K562 (cell line): ENCODE results near the gene ANKMY2. TPM values are rescaled to one million over a fixed set of nuclear protein-coding genes. Genes with fewer than 3 reads are reported as not detected.

Experiments used
- ATAC-seq: fragments of 200-7000 bp; cut with Tn5 transposase; 3 replicates; pipeline ENCODE4 v1.9.1; 2020; ENCODE audit warnings: moderate library complexity
- BruUV-seq: library from RNA; stranded (reverse); fragments of 400-500 nt; replicated peaks from 2 replicates; lab custom pipeline; 2021; lab: Mats Ljungman, UMichigan
- CTCF ChIA-PET: fragments of 300-600 bp; formaldehyde crosslinking; extraction: SDS; loops from one replicate; lab custom pipeline; 2021; ENCODE audit warnings: low intra/inter-chr PET ratio; lab: Yijun Ruan, JAX
- POLR2A ChIA-PET: fragments of 300-600, 350-650 bp; sonication (Branson Sonifier 250); formaldehyde crosslinking; extraction: SDS; loops from one replicate; lab custom pipeline; 2021; ENCODE audit warnings: antibody characterized with exemption, inconsistent platforms; lab: Yijun Ruan, JAX
- DNase-seq, 4 experiments: peaks; one replicate each; pipeline versions ENCODE4 v3.0.0 to v3.0.0-alpha.2; 2011 to 2018; ENCODE audit warnings: low spot score in 3 of 4, mixed read lengths in 3 of 4; ENCODE audit errors: extremely low read depth in 1 of 4
- FAIRE-seq: peaks from 2 replicates; lab custom pipeline; 2011; peaks lifted over from hg19 to GRCh38; lab: Jason Lieb, UNC
- H2AFZ ChIP-seq: 2 replicates; pipeline ENCODE4 v1.6.0; 2011; ENCODE audit warnings: low read depth, low read length, control low read depth, inconsistent platforms
- H3K27ac ChIP-seq: fragments of 200-600 bp; 3 replicates; pipeline ENCODE4 v1.8.0; 2011; ENCODE audit warnings: low read depth, mild to moderate bottlenecking, control low read depth, inconsistent platforms, low read length, moderate library complexity, mixed read lengths; ENCODE audit errors: extremely low read depth
- H3K27me3 ChIP-seq, 2 experiments: fragments of 300-600 bp in 1 of 2; 2 replicates in 1 of 2; 3 replicates in 1 of 2; pipeline versions ENCODE4 v1.6.0 to v1.8.0; 2011; ENCODE audit warnings: inconsistent platforms in 2 of 2, low read length in 2 of 2, mild to moderate bottlenecking in 1 of 2, mixed read lengths in 1 of 2, moderate library complexity in 1 of 2; ENCODE audit not compliant: control insufficient read depth in 2 of 2, insufficient read depth in 2 of 2
- H3K36me3 ChIP-seq: fragments of 300-600 bp; 3 replicates; pipeline ENCODE4 v1.8.0; 2011; ENCODE audit warnings: mild to moderate bottlenecking, low read length, inconsistent platforms; ENCODE audit not compliant: control insufficient read depth, insufficient read depth
- H3K4me1 ChIP-seq, 2 experiments: fragments of 200-600 bp in 1 of 2; replicated peaks in 1 of 2; 2 replicates in 1 of 2; 3 replicates in 1 of 2; pipeline versions ENCODE4 v1.5.1 to v1.8.0; 2011; ENCODE audit warnings: inconsistent platforms in 2 of 2, low read length in 2 of 2, mild to moderate bottlenecking in 1 of 2, mixed read lengths in 1 of 2, moderate library complexity in 1 of 2; ENCODE audit not compliant: control insufficient read depth in 2 of 2, insufficient read depth in 2 of 2
- H3K4me2 ChIP-seq: 2 replicates; pipeline ENCODE4 v1.6.1; 2011; ENCODE audit warnings: low read length, control low read depth, inconsistent platforms, mixed read lengths; ENCODE audit not compliant: insufficient read depth
- H3K4me3 ChIP-seq: fragments of 200-600 bp; sonication (generic), shearing (Covaris generic); 2 replicates; pipeline ENCODE4 v1.5.1; 2016; ENCODE audit warnings: control low read depth, inconsistent platforms
- H3K79me2 ChIP-seq: fragments of 200-600 bp; 3 replicates; pipeline ENCODE4 v1.8.0; 2011; ENCODE audit warnings: low read length, inconsistent platforms; ENCODE audit not compliant: control insufficient read depth, insufficient read depth
- H3K9ac ChIP-seq, 2 experiments: 2 replicates each; pipeline versions ENCODE4 v1.6.0 to v1.6.1; 2011; ENCODE audit warnings: low read depth in 2 of 2, low read length in 2 of 2, control low read depth in 1 of 2, inconsistent platforms in 1 of 2, mild to moderate bottlenecking in 1 of 2, mixed read lengths in 1 of 2; ENCODE audit not compliant: insufficient read depth in 1 of 2
- H3K9me1 ChIP-seq: one replicate; pipeline ENCODE4 v1.6.0; 2011; ENCODE audit warnings: inconsistent platforms, mild to moderate bottlenecking, low read length, moderate library complexity; ENCODE audit not compliant: control insufficient read depth, insufficient read depth
- H3K9me3 ChIP-seq: replicated peaks from 2 replicates; pipeline ENCODE4 v1.5.1; 2011; ENCODE audit warnings: low read depth, low read length, inconsistent platforms; ENCODE audit not compliant: control insufficient read depth, insufficient read depth
- H4K20me1 ChIP-seq: replicated peaks from 2 replicates; pipeline ENCODE4 v1.6.1; 2011; ENCODE audit warnings: low read length, inconsistent platforms, mixed read lengths; ENCODE audit not compliant: control insufficient read depth, insufficient read depth
- CEBPB ChIP-seq: fragments of 450-650 bp; IDR thresholded peaks from 2 replicates; pipeline ENCODE4 v1.6.1; 2016; ENCODE audit warnings: missing genetic modification characterization, missing compliant biosample characterization
- CEBPG ChIP-seq, 3 experiments: fragments of 200-800 bp in 1 of 3; sonication (Bioruptor generic) in 1 of 3; sonication (generic) in 1 of 3; formaldehyde crosslinking in 1 of 3; IDR thresholded peaks in 2 of 3; conservative IDR thresholded peaks in 1 of 3; 2 replicates each; pipeline versions ENCODE4 v1.6.1 to v1.8.0; 2016 to 2022; ENCODE audit warnings: missing compliant biosample characterization in 2 of 3, missing genetic modification characterization in 2 of 3, mild to moderate bottlenecking in 1 of 3, missing genetic modification reagents in 1 of 3
- FOSL1 ChIP-seq: fragments of 200-800 bp; sonication (Bioruptor generic); conservative IDR thresholded peaks from 2 replicates; pipeline ENCODE4 v1.6.1; 2016; ENCODE audit warnings: missing genetic modification characterization, missing compliant biosample characterization
- FOXM1 ChIP-seq, 2 experiments: fragments of 450-650 bp in 1 of 2; sonication (generic) in 1 of 2; formaldehyde crosslinking in 1 of 2; IDR thresholded peaks; 2 replicates each; pipeline versions ENCODE4 v1.6.1 to v1.9.0; 2017 to 2022; ENCODE audit warnings: low read depth in 2 of 2, mild to moderate bottlenecking in 2 of 2, missing genetic modification reagents in 1 of 2, moderate library complexity in 1 of 2
- GABPA ChIP-seq: fragments of 200-800 bp; sonication (Bioruptor generic); conservative IDR thresholded peaks from 2 replicates; pipeline ENCODE4 v1.6.1; 2016; ENCODE audit warnings: low read depth, missing genetic modification characterization, missing compliant biosample characterization
- HOXB6 ChIP-seq: fragments of 250-450 bp; sonication (Bioruptor Pico); IDR thresholded peaks from 2 replicates; pipeline ENCODE4 v1.5.1; 2022; ENCODE audit warnings: mild to moderate bottlenecking, borderline replicate concordance
- JUND ChIP-seq, 2 experiments: IDR thresholded peaks; 2 replicates in 1 of 2; 3 replicates in 1 of 2; pipeline ENCODE4 v1.6.1; 2011; ENCODE audit warnings: borderline replicate concordance in 2 of 2, low read depth in 2 of 2, low read length in 2 of 2, improper control_type of control experiment in 1 of 2, missing biosample characterization in 1 of 2, missing genetic modification characterization in 1 of 2, missing genetic modification reagents in 1 of 2
- MAX ChIP-seq: sonication (generic); formaldehyde crosslinking; IDR thresholded peaks from 2 replicates; pipeline ENCODE4 v1.9.0; 2022; ENCODE audit warnings: mild to moderate bottlenecking, missing genetic modification reagents
- MYBL2 ChIP-seq, 2 experiments: fragments of 450-650 bp in 1 of 2; sonication (generic) in 1 of 2; formaldehyde crosslinking in 1 of 2; IDR thresholded peaks; 2 replicates each; pipeline versions ENCODE4 v1.6.1 to v1.8.1; 2017 to 2022; ENCODE audit warnings: borderline replicate concordance in 1 of 2, inconsistent platforms in 1 of 2, low read depth in 1 of 2, mild to moderate bottlenecking in 1 of 2, missing genetic modification reagents in 1 of 2, moderate library complexity in 1 of 2
- NR0B1 ChIP-seq: fragments of 450-650 bp; IDR thresholded peaks from one replicate; pipeline ENCODE4 v1.6.1; 2018; ENCODE audit warnings: mild to moderate bottlenecking, moderate library complexity; ENCODE audit not compliant: partially characterized antibody
- OTX1 ChIP-seq: fragments of 450-650 bp; formaldehyde crosslinking; IDR thresholded peaks from 2 replicates; pipeline ENCODE4 v1.4.0; 2022; ENCODE audit warnings: mild to moderate bottlenecking
- POLR2H ChIP-seq: IDR thresholded peaks from 2 replicates; pipeline ENCODE4 v1.6.1; 2016; ENCODE audit warnings: missing genetic modification characterization, low read depth, mild to moderate bottlenecking, control low read depth, missing compliant biosample characterization, moderate library complexity
- ZNF282 ChIP-seq: sonication (generic); formaldehyde crosslinking; IDR thresholded peaks from 2 replicates; pipeline ENCODE4 v1.8.1; 2023; ENCODE audit warnings: missing genetic modification reagents
- WGBS: fragments of 100-300 bp; shearing (Covaris generic); methylation state at CpG from one replicate; pipeline ENCODE4 v1.1.6; 2016; ENCODE audit warnings: low coverage, mixed read lengths; ENCODE audit not compliant: insufficient coverage; ENCODE audit errors: missing lambda C conversion rate; 5-methylcytosine and 5-hydroxymethylcytosine counted together
- in situ Hi-C: fragments of 300-500 bp; cut with MboI; formaldehyde crosslinking; loops from 4 replicates; pipeline ENCODE4 v1.15.0; 2018; ENCODE audit warnings: inconsistent platforms, mixed read lengths
- intact Hi-C: fragments of 100-400 bp; cut with micrococcal nuclease; formaldehyde crosslinking; loops from 2 replicates; pipeline ENCODE4 v1.14.2; 2022
- polyA plus RNA-seq, 8 experiments: library from polyadenylated mRNA; depleted of rRNA in 4 of 8; stranded (reverse) in 5 of 8; unstranded in 3 of 8; fragments of >200 nt; fragmentation: Nextera tagmentation in 2 of 8; fragmentation: Illumina TruSeq in 1 of 8; extraction: Ambion mirVana in 2 of 8; extraction: Trizol in 1 of 8; gene quantifications; 2 replicates each; pipeline versions ENCODE4 v1.2.1 to v1.2.3, GENCODE V29; 2011 to 2014; ENCODE audit warnings: inconsistent platforms in 1 of 8, missing spikeins in 1 of 8
- total RNA-seq, 7 experiments: library from RNA; depleted of rRNA in 6 of 7; stranded (reverse); fragments of >200 nt in 6 of 7; fragmentation: Illumina TruSeq in 2 of 7; extraction: Trizol in 2 of 7; gene quantifications; 2 replicates each; pipeline versions ENCODE4 v1.2.1 to v1.2.3, GENCODE V29; 2011 to 2021; ENCODE audit warnings: low replicate concordance in 1 of 7
- TF ChIP-seq, protein P1 (sequence below): sonication (generic); formaldehyde crosslinking; IDR thresholded peaks from 2 replicates; pipeline ENCODE4 v1.8.1; 2023; ENCODE audit warnings: mild to moderate bottlenecking, missing genetic modification reagents

Gene ANKMY2
- total and polyA plus RNA-seq, 9 of the 15 experiments (the other 6 are each of a cell fraction or from before 2014, with no cell fraction given): 38.9 to 71.5 (median 48.8) TPM

GRCh38 chr7:16559497-16560179 is 85.9 kb downstream of the ANKMY2 start:
- peak; percentile 78 for FAIRE-seq
- WGBS: 24% methylated on average over 3 of the region's 3 CpGs
- H3K4me3 ChIP-seq: no peak overlapping the region
- no peak for TF ChIP-seq FOXM1 (IDR thresholded peaks at IDR 0.05; ENCODE audit: low read depth)
- TF ChIP-seq FOXM1 (CRISPR knock-in tag; IDR thresholded peaks at IDR 0.05; ENCODE audit: low read depth): no peak
- TF ChIP-seq, protein P1, sequence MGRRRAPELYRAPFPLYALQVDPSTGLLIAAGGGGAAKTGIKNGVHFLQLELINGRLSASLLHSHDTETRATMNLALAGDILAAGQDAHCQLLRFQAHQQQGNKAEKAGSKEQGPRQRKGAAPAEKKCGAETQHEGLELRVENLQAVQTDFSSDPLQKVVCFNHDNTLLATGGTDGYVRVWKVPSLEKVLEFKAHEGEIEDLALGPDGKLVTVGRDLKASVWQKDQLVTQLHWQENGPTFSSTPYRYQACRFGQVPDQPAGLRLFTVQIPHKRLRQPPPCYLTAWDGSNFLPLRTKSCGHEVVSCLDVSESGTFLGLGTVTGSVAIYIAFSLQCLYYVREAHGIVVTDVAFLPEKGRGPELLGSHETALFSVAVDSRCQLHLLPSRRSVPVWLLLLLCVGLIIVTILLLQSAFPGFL (CRISPR knock-in tag): no peak
- TF ChIP-seq MAX: no peak
- no peak for TF ChIP-seq ZNF282
- TF ChIP-seq JUND (IDR thresholded peaks at IDR 0.05; ENCODE audit: borderline replicate concordance, low read depth, low read length): no peak; the same call in 1 of the 2 replicates
- TF ChIP-seq JUND (tag; IDR thresholded peaks at IDR 0.05; ENCODE audit: borderline replicate concordance, low read depth, low read length): peak; percentile 41; the same call in 1 of the 3 replicates
- no peak for TF ChIP-seq GABPA
- no peak for TF ChIP-seq CEBPG (CRISPR knock-in tag; IDR thresholded peaks at IDR 0.05)
- TF ChIP-seq CEBPG (tag; conservative IDR thresholded peaks at IDR 0.05 in 1 of 2, IDR thresholded peaks at IDR 0.05 in 1 of 2): peak in 1 of 2 experiments; percentile 49; a peak in 1 of 4 replicates
- TF ChIP-seq MYBL2 (IDR thresholded peaks at IDR 0.05; ENCODE audit: low read depth): 0 out of 2 replicates have a peak, but pooled peaks have one; percentile 24
- no peak for TF ChIP-seq MYBL2 (CRISPR knock-in tag; IDR thresholded peaks at IDR 0.05; ENCODE audit: borderline replicate concordance)
- no peak for TF ChIP-seq HOXB6 (CRISPR knock-in tag)
- 0 out of 2 replicates have a peak, but pooled peaks have one; percentile 38 for TF ChIP-seq CEBPB
- no peak for TF ChIP-seq POLR2H
- TF ChIP-seq OTX1: no peak
- TF ChIP-seq FOSL1 (tag): peak; percentile 59
- no peak for TF ChIP-seq NR0B1

More at GRCh38 chr7:16559497-16560179, 85.9 kb downstream of the ANKMY2 start:
- Histone ChIP-seq H3K9me1 (no peaks in the 10 kb centered on the region), H2AFZ (peak overlapping the region; percentile 71), H3K4me2 (no peak overlapping the region), H3K36me3 (no peaks in the 10 kb centered on the region), H4K20me1 (no peaks in the 10 kb centered on the region), H3K27me3 (no peaks in the 10 kb centered on the region), H3K79me2 (no peaks in the 10 kb centered on the region), H3K9me3 (no peaks in the 10 kb centered on the region), H3K27ac (no peak overlapping the region), H3K9ac (no peak overlapping the region), H3K4me1 (peaks cover 0 to 2% of the 10 kb centered on the region in 2 experiments; a peak in 3 of 5 replicates)
- POLR2A ChIA-PET: interaction anchor here (0.8 to 0.9 kb wide), 2 partner anchors 9 to 147 kb away, joined by 3 read pairs; no protein-coding TSS in a partner anchor
- intact Hi-C loops: loop anchor here (5.0 kb wide), 1 partner anchor 67 kb away; no protein-coding TSS in a partner anchor
- no peak for DNase-seq
- in situ Hi-C loops: loop anchor here (10.0 to 25.0 kb wide), 2 partner anchors 295 to 472 kb away; no protein-coding TSS in a partner anchor
- BruUV-seq: no TSS peak
- peak; percentile 32; the same call in 2 of the 3 replicates for ATAC-seq
- CTCF ChIA-PET: no interaction called here
